CD4-positive, alpha-beta T cell treated with Interleukin-6 for 4 hours (primary cell): ENCODE results near the gene EPN1.

Experiments
- DNase-seq: peaks from one replicate; pipeline ENCODE4 v3.0.0-alpha.2; 2020; ENCODE audit warnings: mixed read lengths

The EPN1 gene

DNA sequence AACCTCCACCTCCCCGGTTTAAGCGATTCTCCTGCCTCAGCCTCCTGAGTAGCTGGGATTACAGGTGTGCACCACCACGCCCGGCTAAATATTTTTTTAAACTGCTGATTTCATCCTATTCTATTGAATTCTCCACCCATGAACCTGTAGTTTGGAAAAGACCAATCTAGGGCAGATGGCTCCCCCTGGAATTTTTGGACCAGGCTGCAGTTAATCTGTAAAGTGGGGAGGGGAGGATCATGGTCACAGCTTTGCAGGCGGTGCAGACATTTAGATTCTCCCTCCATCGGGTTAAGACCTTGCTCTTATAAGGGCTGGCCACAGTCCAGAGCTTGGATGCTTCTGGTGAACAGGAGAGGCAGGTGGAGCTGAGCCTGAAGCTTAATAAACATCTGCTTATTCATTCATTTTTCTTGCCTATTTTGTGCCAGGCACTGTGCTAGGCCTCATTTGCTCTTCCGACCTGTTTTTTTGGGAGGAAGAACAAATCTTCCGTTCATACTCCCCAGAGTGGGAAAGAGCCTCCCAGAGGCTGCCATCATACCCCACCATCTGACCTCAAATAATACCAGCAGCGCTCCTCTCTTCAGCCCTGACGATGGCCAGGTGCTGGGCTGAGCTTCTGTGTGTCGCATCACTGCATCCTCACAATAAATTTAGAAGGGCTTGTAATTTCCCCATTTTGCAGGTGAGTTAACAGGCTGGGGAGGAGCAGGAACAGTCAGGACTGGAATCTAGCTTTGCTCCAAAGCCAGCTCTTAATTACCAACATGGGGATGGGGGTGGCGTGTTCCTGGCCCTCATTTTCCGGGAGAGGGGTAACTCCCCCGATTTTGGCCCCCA lies 27.9 kb upstream of the EPN1 start:
- DNase-seq = no peak

DNA sequence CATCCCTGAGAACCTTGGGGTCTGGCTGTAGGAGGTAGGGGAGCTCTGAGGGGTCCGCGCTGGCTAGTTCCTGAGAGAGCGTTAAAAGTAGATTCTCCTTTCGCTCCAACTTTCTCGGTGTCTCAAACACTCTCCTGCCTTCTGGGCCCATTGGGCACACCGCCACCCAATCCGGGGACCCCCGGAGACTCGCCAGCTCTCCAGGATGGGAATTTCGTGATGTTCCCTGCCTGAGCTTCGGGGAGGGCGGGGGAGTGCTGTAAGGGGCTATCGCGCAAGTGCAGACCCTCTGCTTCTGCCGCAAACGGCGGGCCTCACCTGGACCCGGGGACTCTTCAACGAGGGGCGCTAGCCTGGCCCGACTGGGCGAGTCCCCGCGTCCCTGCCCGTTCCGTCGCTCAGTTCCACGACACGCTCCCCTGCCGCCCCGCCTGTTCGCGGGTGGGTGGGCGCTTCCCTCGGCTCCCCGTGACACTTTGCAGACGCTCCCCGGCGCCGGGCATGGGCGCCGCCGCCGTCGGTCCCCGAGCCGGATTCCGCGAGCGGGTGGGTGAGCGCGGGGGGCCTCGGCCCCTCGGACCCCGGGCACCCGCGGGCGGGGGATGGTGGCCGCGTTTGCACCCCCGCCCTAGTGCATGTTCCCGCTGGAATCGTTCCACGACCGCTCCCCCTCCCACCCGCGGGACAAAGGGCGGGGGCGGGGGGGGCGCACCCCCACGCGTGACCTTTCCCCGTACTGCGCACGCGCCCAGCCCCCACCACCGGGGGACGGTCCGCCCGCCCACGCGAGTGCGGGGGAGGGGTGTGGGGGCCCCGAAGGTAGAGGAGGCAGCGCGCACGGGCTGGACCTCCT lies 27.1 kb upstream of the EPN1 start, which contains the start of gene CCDC106:
TSS of gene CCDC106 (plus strand) at position 481 of the 853 bp plus-strand sequence. CDS start 835 bp downstream, outside the sequence.
- DNase-seq = peak; percentile 73

DNA sequence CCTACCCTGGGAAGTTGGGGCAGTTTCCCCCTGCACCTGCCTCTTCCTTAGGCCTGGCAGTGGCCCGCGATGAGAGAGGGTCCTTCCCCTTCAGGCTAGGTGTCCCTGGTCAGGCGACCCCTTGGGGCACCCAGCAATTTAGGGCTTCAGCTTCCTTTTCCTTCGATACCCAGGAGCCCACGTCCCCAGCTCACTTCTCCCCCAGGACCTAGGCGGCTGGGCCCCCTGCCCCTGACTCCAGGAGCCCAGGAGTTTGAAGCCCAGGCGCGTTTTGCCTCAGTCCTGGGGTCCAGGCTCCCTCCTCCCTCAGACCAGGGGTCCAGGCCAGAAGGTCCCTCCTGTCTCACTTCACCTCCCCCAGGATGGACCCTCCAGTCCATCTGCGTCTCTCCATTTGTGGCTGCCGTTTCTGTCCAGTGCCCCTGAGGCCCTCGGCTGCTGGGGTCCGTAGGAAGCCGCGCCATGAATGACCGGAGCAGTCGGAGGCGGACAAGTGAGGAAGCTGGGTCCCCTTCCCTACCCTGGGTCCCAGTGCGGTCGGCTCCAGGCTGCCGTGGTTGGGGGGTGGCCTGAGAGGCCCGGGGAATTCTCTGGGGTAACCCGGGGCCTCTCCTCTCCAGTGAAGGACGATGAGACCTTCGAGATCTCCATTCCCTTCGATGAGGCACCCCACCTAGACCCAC lies 26.3 kb upstream of the EPN1 start:
- no peak for DNase-seq

DNA sequence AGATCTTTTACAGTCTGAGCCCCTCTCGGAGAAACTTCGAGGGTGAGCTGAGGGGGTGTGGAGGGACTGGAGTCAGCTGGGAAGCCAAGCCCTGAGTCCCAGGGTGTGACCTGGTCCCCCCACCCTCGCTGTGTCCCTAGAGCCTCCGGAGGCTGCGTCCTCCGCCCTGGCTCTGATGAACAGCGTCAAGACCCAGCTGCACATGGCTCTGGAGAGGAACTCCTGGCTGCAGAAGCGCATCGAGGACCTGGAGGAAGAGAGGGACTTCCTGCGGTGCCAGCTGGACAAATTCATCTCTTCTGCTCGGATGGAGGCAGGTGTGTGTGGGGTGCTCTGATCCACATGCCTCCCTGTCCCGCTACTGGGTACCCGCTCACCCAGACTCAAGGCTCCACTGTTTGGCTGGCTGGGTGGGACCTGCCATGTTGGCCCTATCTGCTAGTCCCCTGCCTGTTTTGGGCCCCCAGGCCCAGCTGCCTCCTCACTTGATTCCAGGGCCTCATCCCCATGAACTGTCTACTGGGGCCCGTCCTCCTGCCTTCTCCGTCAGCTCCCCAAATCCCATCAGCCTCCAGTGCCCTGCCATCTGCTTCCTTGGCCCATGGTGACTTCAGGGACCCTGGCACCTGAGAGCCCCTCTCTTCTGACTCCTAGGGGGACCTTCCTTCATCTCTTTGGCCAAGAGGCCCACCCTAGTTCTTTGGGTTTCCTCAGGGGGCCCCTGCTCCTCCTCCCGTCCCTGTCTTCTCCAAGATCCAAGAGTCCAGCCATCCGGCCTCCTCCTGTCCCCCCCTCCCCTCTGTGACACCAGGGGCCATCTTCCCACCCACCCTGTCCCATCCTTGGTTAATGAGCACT lies 25.5 kb upstream of the EPN1 start:
- DNase-seq = no peak

DNA sequence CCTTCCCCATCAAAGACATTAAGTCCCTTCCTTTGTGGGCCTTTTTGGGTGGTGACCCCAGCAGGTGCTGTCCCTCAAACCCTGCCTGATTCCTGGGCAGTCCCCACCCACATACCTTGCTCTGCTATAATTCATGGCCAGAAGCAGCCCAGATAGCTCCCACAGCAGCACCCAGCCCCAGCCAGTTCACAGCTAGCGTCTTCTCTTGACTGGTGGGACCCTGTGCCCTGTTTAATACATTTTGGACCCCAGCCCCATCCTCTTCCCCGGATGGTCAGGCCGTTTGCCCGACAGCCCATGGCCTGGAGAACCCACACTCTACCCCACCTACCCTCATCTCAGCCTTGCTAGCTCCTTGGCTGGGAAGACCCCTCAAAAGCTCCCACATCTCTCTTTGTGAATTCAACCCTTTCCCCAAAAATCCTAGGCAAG lies 24.9 kb upstream of the EPN1 start:
- no peak for DNase-seq

DNA sequence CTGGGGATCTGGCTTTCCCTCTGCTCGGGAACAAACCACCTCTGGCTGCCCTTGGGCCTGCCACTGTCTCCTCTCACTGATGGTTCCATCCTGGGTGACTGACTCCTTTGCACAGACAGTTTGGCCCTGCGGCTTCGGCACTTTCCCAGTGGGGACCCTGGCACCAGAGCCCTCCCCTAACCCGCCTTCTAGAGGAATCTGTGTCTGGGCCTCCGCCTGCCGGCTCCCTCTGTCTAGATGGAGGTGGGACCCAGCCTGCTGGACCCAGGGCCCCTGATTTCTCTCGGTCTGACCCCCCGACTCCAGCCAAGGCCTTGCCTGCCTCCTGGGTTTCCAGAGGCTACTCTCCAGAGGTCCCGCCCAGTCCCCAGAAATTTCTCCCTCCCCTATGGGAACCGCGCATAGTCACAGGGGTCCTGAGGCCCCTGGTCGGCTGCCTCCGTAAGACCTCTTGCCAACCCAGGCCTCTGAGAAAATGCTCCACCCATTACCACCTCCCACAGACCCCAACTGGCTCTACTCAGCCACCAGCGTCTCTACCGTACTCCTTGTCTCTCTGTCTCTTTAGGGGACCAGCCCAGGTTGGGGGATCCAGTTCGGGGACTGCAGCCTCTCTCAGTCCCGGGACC lies 24.3 kb upstream of the EPN1 start:
- no peak for DNase-seq

DNA sequence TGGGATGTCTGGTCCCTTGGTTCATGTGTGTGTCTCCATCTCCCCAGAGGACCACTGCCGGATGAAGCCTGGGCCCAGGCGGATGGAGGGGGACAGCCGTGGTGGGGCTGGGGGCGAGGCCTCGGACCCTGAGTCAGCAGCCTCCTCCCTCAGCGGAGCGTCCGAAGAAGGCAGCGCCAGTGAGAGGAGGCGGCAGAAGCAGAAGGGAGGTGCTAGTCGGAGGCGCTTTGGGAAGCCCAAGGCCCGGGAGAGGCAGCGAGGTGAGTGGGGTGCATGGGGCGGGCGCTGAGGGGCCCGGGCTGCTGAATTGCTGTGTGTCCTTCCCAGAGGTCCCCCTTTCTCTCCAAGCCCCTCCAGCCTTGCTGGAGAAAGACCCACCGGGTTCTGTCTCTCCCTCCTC lies 23.8 kb upstream of the EPN1 start:
- no peak for DNase-seq

DNA sequence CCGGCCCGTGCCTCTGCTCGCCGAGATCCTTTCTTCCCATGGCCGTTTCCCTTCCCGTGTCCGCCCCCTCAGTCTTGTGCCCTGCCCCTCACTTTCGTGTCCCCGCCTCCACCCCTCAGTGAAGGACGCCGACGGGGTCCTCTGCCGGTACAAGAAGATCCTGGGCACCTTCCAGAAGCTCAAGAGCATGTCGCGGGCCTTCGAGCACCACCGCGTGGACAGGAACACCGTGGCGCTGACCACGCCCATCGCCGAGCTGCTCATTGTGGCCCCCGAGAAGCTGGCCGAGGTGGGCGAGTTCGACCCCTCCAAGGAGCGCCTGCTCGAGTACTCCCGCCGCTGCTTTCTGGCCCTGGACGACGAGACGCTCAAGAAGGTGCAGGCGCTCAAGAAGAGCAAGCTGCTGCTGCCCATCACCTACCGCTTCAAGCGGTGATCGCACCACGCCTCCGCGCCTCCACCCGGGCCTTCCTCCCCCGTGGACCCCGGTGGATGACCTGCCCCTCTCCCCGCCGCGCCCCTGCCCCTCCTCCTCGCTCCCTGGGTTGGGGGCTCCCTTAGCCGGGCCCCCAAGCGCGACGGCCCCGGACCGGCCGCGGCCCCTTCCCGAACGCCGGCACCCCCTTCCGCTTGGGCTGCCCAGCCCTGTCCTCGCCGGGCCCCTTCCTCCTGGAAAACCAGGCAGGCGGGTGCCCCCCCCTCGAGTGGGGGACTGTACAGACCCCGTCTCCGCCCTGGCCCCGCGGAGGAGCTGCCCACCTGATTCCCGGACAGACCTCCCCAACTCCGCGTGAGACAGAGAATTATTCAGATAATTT lies 22.5 kb upstream of the EPN1 start:
- DNase-seq = no peak

DNA sequence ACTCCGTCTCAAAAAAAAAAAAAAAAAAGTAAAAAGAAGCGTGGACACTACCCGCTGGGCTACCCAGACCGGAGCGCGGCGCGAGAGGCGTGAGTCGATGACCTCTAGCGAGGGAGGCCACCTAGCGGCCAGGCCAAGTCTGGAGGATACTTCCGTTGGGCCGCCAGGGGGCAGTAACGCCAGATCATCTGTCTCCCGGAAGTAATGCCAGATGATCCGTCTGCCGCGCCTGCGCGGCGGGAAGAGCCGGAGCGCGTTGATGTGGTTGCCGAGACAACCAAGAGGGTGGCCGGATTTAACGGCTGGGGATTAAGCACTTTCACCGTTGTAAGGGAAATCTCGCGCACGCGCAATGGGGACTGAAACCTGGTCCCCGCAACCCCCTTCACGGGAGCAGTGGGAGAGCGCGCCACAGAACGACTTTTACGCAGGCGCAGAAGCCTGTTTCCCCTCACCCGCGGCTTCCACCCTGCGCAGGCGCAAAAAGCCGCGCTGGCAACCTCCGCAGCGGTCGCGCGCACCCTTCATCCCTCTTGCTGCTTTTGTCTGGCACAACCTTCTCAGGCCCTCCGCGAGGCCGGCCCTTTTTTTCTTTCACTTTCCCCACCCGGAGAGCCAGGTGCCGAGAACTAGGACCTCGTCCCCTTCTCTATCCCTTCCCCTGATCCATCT lies 21.2 kb upstream of the EPN1 start:
- DNase-seq = peak; percentile 99

DNA sequence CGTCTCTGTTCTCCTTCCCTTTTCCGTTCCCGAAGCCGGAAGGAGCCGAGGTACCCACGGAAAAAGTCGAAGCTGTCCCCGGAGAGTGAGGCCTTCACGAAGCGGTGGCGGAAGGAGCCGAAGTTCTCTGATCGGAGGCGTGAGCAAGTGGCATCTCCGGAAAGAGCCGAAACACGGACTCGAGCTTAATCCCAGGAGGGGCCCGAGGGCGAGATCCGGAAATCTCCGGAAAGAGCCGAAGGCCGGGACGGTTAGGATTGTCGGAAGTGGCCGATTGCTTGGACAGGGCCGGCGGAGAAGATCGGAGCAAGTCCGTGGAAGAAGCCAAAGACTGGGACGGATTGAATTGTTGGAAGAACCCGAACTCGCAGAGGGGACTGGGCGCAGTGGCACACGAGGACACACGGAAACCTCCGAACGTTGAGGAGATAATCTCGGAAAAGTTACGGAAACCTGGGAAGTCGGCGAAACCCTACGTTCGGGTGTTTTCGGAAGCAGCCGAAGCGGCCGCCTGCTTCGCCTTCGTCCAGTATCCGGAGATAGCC lies 20.6 kb upstream of the EPN1 start:
- DNase-seq = peak; percentile 99

DNA sequence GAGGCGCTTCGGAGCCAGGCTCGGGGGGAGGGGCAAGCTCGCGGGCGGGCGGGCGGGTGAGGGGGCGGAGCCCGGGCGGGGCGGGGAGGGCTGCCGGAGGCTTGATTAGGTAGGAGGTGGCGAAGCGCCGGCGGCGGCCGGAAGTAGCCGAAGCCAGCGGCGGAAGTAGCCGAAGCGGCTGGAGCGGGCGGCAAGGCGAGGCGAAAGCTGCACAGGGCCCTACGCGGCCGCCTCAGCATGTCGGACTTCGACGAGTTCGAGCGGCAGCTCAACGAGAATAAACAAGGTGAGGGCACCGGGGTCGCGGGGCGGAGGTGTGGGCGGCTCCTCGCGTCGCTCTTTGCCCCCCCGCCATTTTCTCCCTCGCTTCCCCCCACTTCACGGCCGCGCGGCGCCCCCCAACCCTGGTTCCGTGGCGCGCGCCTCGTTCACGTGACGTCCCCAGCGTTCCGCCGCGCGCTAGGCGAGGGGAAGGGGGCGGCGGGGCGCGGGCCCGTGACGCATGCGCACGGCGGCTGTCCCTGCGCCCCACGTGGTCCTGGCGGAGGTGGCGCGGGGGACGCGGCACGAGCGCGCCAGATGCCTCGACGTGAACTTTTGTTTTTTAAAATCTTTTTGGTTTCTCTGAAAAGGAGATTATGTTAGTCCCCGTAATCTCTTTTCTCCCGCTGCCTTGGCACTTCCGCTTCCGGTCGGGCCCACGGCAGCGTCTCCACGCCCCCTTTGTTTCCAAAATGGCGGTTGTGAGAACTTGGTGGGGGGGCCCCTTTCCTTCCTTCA lies 20.0 kb upstream of the EPN1 start, which contains the start of gene U2AF2:
TSS of gene U2AF2 (plus strand) at position 168 of the 780 bp plus-strand sequence. CDS start at position 238, 70 bp downstream.
- DNase-seq = peak; percentile 97

DNA sequence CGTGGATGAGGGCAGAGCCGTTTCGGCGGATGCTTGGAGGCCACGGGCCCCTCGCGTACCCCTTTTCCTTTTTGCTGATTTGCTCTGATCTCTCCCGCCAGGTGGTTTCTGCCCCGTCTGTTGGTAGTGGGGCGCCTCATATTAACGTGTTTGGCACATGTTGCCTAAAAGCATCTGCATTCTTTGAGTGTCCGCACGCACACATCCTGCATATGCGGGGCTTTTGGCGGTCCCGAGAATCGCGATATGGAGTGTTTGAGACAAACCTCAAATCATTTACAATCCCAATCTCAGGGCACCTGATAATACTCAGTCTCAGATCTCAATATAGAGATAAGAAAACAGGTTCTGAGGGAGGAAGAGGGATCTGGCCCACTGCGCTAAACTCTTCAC lies 19.4 kb upstream of the EPN1 start:
- DNase-seq = no peak

DNA sequence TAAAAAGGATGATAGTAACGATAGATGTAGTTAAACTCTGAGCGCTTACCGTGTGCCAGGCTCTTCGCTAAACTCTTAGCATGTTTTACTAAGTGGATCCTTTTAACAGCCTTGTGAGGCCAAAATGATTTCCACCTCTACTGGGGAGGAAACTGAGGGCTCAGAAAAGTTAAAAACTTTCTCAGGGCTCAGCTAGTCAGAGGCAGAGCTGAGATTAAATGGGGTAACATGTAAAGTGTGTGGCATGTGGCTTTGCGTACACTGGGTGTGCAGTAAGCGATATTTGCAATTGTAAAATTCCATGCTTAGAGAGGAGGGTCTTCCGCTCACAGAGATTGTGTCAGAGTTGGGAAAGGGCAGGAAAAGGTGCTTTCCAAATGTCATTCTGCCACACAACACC lies 18.5 kb upstream of the EPN1 start:
- no peak for DNase-seq

DNA sequence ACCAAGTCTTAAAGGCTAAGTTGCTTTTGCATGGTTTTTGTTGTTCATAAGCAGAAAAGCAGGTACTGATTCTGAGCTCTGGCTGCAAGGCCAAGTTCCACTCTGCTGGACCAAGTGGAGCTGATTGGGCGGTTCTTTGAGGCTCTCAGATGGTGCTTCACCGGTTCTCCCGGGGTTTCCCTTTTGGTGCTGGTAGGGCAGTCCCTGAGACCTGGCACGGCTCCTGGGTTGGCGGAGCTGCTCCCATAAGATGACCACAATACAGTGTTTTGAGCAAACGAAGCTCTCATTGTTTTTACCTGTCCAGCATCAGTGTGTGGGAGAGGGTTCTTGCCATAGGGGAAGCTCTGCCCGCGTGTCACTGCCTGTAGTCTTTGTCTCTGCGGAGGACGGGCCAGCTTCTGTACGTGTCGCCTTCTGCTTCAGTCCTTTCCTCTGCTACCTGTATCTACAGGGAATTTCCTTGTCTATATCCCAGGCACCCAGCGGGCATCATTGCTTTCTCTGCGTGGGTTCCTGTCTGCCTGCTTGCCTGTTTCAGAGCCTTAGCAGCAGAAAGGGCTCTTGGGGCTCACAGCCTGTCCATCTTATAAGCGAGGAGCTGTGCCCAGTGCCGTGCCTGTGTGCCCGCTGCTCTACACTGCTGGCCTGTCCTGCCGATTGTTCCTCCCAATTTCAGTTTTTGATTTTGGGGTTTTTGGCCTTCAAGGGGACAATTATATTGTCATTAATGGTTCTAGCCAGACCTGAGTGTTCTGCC lies 17.9 kb upstream of the EPN1 start:
- no peak for DNase-seq

DNA sequence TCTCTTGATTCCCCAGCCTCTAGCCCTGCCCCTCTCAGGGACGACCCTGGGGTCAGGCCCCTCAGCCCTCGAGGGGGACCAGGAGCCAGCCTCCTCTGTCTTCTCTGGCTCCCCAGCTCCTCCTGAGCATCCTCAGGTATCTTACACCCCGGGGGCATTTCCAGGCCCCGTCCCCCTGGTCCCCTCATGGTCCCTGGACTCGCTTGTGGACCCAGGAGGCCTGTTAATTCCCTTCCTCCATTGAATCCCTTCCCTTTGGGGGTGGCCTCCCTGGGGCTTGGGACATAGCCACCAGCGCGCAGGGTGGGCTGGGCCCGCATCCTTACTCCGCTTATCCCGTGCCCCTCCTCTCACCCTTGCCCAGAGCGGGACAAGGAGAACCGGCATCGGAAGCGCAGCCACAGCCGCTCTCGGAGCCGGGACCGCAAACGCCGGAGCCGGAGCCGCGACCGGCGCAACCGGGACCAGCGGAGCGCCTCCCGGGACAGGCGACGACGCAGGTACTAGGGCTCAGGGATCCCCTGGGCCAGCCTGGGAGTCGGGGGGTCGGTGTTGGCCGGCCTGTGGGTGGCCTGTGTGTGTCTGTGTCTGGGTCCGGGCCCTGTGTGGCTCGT lies 16.1 kb upstream of the EPN1 start:
- no peak for DNase-seq

DNA sequence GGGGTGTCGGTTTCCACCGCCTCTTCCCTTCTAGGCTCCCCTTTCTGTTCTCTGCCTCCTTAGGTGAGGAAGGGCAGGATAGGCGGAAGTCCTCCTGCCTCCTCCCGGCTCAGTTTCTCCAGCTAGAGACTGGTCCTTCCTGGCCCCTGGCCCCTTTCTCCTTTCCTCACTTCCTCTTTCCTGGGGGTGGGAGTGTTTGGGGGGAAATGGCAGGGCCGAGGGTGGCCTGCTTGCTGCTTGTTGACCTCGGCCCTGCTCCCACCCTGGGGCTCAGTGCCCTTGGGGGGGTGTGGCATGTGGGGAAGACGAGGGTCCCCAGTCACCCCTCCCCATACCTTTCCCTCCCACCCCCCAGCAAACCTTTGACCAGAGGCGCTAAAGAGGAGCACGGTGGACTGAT lies 15.2 kb upstream of the EPN1 start:
- no peak for DNase-seq

DNA sequence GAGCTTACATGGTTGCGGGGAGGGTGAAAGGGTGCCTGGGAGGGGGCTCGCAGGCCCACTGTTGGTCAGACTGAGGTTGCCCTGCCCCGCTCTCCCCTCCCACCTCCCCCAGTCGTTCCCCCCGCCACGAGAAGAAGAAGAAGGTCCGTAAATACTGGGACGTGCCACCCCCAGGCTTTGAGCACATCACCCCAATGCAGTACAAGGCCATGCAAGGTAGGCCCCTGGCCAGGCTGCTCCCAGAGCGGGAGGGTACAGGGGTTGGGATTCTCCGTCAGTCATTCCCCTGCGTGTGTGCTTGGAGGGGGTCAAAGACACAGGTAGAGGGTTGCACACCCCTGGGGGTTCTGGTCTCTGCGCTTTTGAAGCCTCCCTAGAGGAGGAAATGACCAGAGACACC lies 14.6 kb upstream of the EPN1 start:
- no peak for DNase-seq

DNA sequence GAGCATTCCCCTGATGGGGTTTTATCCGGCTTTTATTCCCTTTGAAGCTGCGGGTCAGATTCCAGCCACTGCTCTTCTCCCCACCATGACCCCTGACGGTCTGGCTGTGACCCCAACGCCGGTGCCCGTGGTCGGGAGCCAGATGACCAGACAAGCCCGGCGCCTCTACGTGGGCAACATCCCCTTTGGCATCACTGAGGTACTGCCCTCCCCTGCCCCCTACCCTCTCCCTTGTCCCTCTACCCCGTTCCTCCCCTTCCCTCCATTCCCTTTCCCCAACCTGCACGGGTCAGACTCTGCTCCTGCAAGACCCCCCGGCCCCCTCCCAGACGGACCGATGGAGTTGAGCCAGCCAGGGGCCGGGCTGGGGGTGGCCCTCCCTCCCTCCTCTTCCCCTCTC lies 14.0 kb upstream of the EPN1 start:
- DNase-seq = no peak
